ENCODE measurements around the gene WSCD1. TPM values are rescaled to one million over a fixed set of nuclear protein-coding genes. Genes with fewer than 3 reads are reported as not detected.

The WSCD1 gene
- total and polyA plus RNA-seq, 3 experiments from 2014 or later = 0.13 to 0.35 TPM; not detected in 1

GRCh38 chr17:6162892-6163291, 92.7 kb downstream of the WSCD1 start:
- DNase-seq = no peak
- H3K36me3 Mint-ChIP-seq = no peaks in the 10 kb centered on the region
- POLR2A ChIA-PET = no interaction called here
- Histone ChIP-seq H3K36me3 (ENCODE audit: insufficient read depth, low read length) (no peaks in the 10 kb centered on the region), H3K9me3 (ENCODE audit: low read length) (no peaks in the 10 kb centered on the region), H3K4me3 (ENCODE audit: low read length) (no peak overlapping the region), H3K4me1 (ENCODE audit: insufficient read depth, low read length) (no peaks in the 10 kb centered on the region), H3K27me3 (ENCODE audit: insufficient read depth, low read length, poor library complexity, severe bottlenecking) (no peaks in the 10 kb centered on the region), H3K27ac (ENCODE audit: low read depth, low read length) (no peak overlapping the region)
- CTCF ChIA-PET = no interaction called here
- H3K9me3 Mint-ChIP-seq = peaks cover 0 to 2% (median 0%) of the 10 kb centered on the region in 5 donors
- H3K27me3 Mint-ChIP-seq = peaks cover 0 to 31% of the 10 kb centered on the region in 2 donors
- H3K4me3 Mint-ChIP-seq = no peak overlapping the region
- no peaks in the 10 kb centered on the region for H3K4me1 Mint-ChIP-seq
- H3K27ac Mint-ChIP-seq = no peak overlapping the region

- Histone ChIP-seq H3K27ac (ENCODE audit: low read depth, low read length) (no peak overlapping the region), H3K36me3 (ENCODE audit: insufficient read depth, low read length) (no peaks in the 10 kb centered on the region), H3K4me3 (ENCODE audit: low read length) (no peak overlapping the region), H3K9me3 (ENCODE audit: low read length) (no peaks in the 10 kb centered on the region), H3K4me1 (ENCODE audit: insufficient read depth, low read length) (no peaks in the 10 kb centered on the region), H3K27me3 (ENCODE audit: insufficient read depth, low read length, poor library complexity, severe bottlenecking) (no peaks in the 10 kb centered on the region)
- no peak for DNase-seq
- ChIA-PET POLR2A (no interaction called here), CTCF (no interaction called here)
- Mint-ChIP-seq H3K9me3 (peaks cover 0 to 2% (median 0%) of the 10 kb centered on the region in 5 donors), H3K4me3 (no peak overlapping the region), H3K27ac (no peak overlapping the region), H3K27me3 (peaks cover 0 to 28% of the 10 kb centered on the region in 2 donors), H3K36me3 (no peaks in the 10 kb centered on the region), H3K4me1 (no peaks in the 10 kb centered on the region)
Observed at GRCh38 chr17:6163612-6164333, 93.6 kb downstream of the WSCD1 start.

- no peak overlapping the region for H3K27ac Mint-ChIP-seq
- H3K9me3 ChIP-seq (ENCODE audit: low read length) = no peaks in the 10 kb centered on the region
- H3K4me3 Mint-ChIP-seq = no peak overlapping the region
- no peaks in the 10 kb centered on the region for H3K4me1 Mint-ChIP-seq
- DNase-seq = no peak
- no peak overlapping the region for H3K4me3 ChIP-seq (ENCODE audit: low read length)
- CTCF ChIA-PET = no interaction called here
- H3K9me3 Mint-ChIP-seq = peaks cover 0 to 2% (median 0%) of the 10 kb centered on the region in 5 donors
- H3K27me3 Mint-ChIP-seq = peaks cover 0 to 20% of the 10 kb centered on the region in 2 donors
- H3K36me3 ChIP-seq (ENCODE audit: insufficient read depth, low read length) = no peaks in the 10 kb centered on the region
- no peaks in the 10 kb centered on the region for H3K4me1 ChIP-seq (ENCODE audit: insufficient read depth, low read length)
- H3K27me3 ChIP-seq (ENCODE audit: insufficient read depth, low read length, poor library complexity, severe bottlenecking) = no peaks in the 10 kb centered on the region
- no peak overlapping the region for H3K27ac ChIP-seq (ENCODE audit: low read depth, low read length)
- no peaks in the 10 kb centered on the region for H3K36me3 Mint-ChIP-seq
- POLR2A ChIA-PET = no interaction called here
Observed at GRCh38 chr17:6164996-6165395, 94.8 kb downstream of the WSCD1 start.

- no peak overlapping the region for H3K4me3 Mint-ChIP-seq
Observed at GRCh38 chr17:6165806-6166205, 95.6 kb downstream of the WSCD1 start.

GRCh38 chr17:6166492-6167179, 96.5 kb downstream of the WSCD1 start:
- H3K9me3 Mint-ChIP-seq = peaks cover 0 to 5% (median 0%) of the 10 kb centered on the region in 5 donors
- CTCF ChIA-PET = no interaction called here

More at GRCh38 chr17:6165806-6166205, 95.6 kb downstream of the WSCD1 start:
- no peak for DNase-seq
- no peaks in the 10 kb centered on the region for H3K27me3 ChIP-seq (ENCODE audit: insufficient read depth, low read length, poor library complexity, severe bottlenecking)
- no peaks in the 10 kb centered on the region for H3K9me3 ChIP-seq (ENCODE audit: low read length)
- Mint-ChIP-seq H3K27me3 (peaks cover 0 to 16% of the 10 kb centered on the region in 2 donors), H3K36me3 (no peaks in the 10 kb centered on the region), H3K9me3 (peaks cover 0 to 2% (median 0%) of the 10 kb centered on the region in 5 donors), H3K27ac (peak overlapping the region in 1 of 8 donors; percentile 16), H3K4me1 (no peaks in the 10 kb centered on the region)
- no peak overlapping the region for H3K27ac ChIP-seq (ENCODE audit: low read depth, low read length)
- H3K36me3 ChIP-seq (ENCODE audit: insufficient read depth, low read length) = no peaks in the 10 kb centered on the region
- no peaks in the 10 kb centered on the region for H3K4me1 ChIP-seq (ENCODE audit: insufficient read depth, low read length)
- POLR2A ChIA-PET = no interaction called here
- no peak overlapping the region for H3K4me3 ChIP-seq (ENCODE audit: low read length)
- CTCF ChIA-PET = no interaction called here

GRCh38 chr17:6168296-6168695, 98.1 kb downstream of the WSCD1 start:
- POLR2A ChIA-PET = no interaction called here
- Histone ChIP-seq H3K27me3 (ENCODE audit: insufficient read depth, low read length, poor library complexity, severe bottlenecking) (peaks cover 4% of the 10 kb centered on the region), H3K9me3 (ENCODE audit: low read length) (no peaks in the 10 kb centered on the region), H3K36me3 (ENCODE audit: insufficient read depth, low read length) (no peaks in the 10 kb centered on the region), H3K27ac (ENCODE audit: low read depth, low read length) (no peak overlapping the region), H3K4me1 (ENCODE audit: insufficient read depth, low read length) (no peaks in the 10 kb centered on the region), H3K4me3 (ENCODE audit: low read length) (no peak overlapping the region)
- Mint-ChIP-seq H3K27me3 (peaks cover 0 to 20% of the 10 kb centered on the region in 2 donors), H3K9me3 (peaks cover 0 to 6% (median 0%) of the 10 kb centered on the region in 5 donors), H3K4me1 (no peaks in the 10 kb centered on the region), H3K27ac (no peak overlapping the region), H3K36me3 (no peaks in the 10 kb centered on the region), H3K4me3 (no peak overlapping the region)
- CTCF ChIA-PET = no interaction called here
- DNase-seq = no peak

More at GRCh38 chr17:6166492-6167179, 96.5 kb downstream of the WSCD1 start:
- POLR2A ChIA-PET = interaction anchor here (0.7 kb wide), 1 partner anchor 493 kb away, joined by 4 read pairs; no protein-coding TSS in a partner anchor
- H3K9me3 ChIP-seq (ENCODE audit: low read length) = no peaks in the 10 kb centered on the region
- H3K27me3 ChIP-seq (ENCODE audit: insufficient read depth, low read length, poor library complexity, severe bottlenecking) = no peaks in the 10 kb centered on the region
- H3K27ac ChIP-seq (ENCODE audit: low read depth, low read length) = no peak overlapping the region
- Mint-ChIP-seq H3K27me3 (peaks cover 0 to 22% of the 10 kb centered on the region in 2 donors), H3K4me3 (no peak overlapping the region), H3K36me3 (no peaks in the 10 kb centered on the region), H3K4me1 (no peaks in the 10 kb centered on the region), H3K27ac (no peak overlapping the region)
- H3K4me1 ChIP-seq (ENCODE audit: insufficient read depth, low read length) = no peaks in the 10 kb centered on the region
- no peaks in the 10 kb centered on the region for H3K36me3 ChIP-seq (ENCODE audit: insufficient read depth, low read length)
- DNase-seq = no peak
- H3K4me3 ChIP-seq (ENCODE audit: low read length) = no peak overlapping the region

GRCh38 chr17:6170349-6170748, 100.2 kb downstream of the WSCD1 start:
- H3K27ac Mint-ChIP-seq = no peak overlapping the region
- H3K36me3 Mint-ChIP-seq = no peaks in the 10 kb centered on the region
- no peak for DNase-seq
- H3K9me3 Mint-ChIP-seq = peaks cover 0 to 6% (median 0%) of the 10 kb centered on the region in 5 donors
- H3K27me3 ChIP-seq (ENCODE audit: insufficient read depth, low read length, poor library complexity, severe bottlenecking) = peaks cover 4% of the 10 kb centered on the region
- H3K27me3 Mint-ChIP-seq = peaks cover 4 to 18% of the 10 kb centered on the region in 2 donors
- H3K4me3 Mint-ChIP-seq = no peak overlapping the region
- no peaks in the 10 kb centered on the region for H3K4me1 Mint-ChIP-seq
- no peaks in the 10 kb centered on the region for H3K36me3 ChIP-seq (ENCODE audit: insufficient read depth, low read length)
- no peaks in the 10 kb centered on the region for H3K9me3 ChIP-seq (ENCODE audit: low read length)
- H3K27ac ChIP-seq (ENCODE audit: low read depth, low read length) = no peak overlapping the region
- ChIA-PET POLR2A (no interaction called here), CTCF (no interaction called here)
- H3K4me1 ChIP-seq (ENCODE audit: insufficient read depth, low read length) = no peaks in the 10 kb centered on the region
- no peak overlapping the region for H3K4me3 ChIP-seq (ENCODE audit: low read length)

- Mint-ChIP-seq H3K9me3 (peaks cover 0 to 6% (median 0%) of the 10 kb centered on the region in 5 donors), H3K27me3 (peaks cover 4 to 17% of the 10 kb centered on the region in 2 donors), H3K4me1 (no peaks in the 10 kb centered on the region), H3K36me3 (no peaks in the 10 kb centered on the region), H3K27ac (no peak overlapping the region), H3K4me3 (no peak overlapping the region)
- DNase-seq = no peak
- peaks cover 4% of the 10 kb centered on the region for H3K27me3 ChIP-seq (ENCODE audit: insufficient read depth, low read length, poor library complexity, severe bottlenecking)
- H3K4me1 ChIP-seq (ENCODE audit: insufficient read depth, low read length) = no peaks in the 10 kb centered on the region
- H3K27ac ChIP-seq (ENCODE audit: low read depth, low read length) = no peak overlapping the region
- ChIA-PET CTCF (no interaction called here), POLR2A (no interaction called here)
- H3K4me3 ChIP-seq (ENCODE audit: low read length) = no peak overlapping the region
- H3K36me3 ChIP-seq (ENCODE audit: insufficient read depth, low read length) = no peaks in the 10 kb centered on the region
- no peaks in the 10 kb centered on the region for H3K9me3 ChIP-seq (ENCODE audit: low read length)
Observed at GRCh38 chr17:6172642-6173330, 102.6 kb downstream of the WSCD1 start.

All from CD8-positive, alpha-beta memory T cell (primary cell).